UCSD-AML1 (cell line): ENCODE results near the gene EFCC1.

Experiments
- DNase-seq: peaks from one replicate; lab custom pipeline; 2025; ENCODE audit not compliant: unreplicated experiment; lab: John Stamatoyannopoulos, UW

EFCC1 gene

GRCh38 chr3:129001101-129001805, at the start of gene EFCC1:
EFCC1 (plus strand) TSS chr3:129001304; CDS start chr3:129001629, 325 bp downstream.
- DNase-seq: peak; percentile 87

GRCh38 chr3:128956440-128956839, 44.7 kb upstream of the EFCC1 start:
- no peak for DNase-seq

- DNase-seq: no peak
Observed at GRCh38 chr3:128965280-128965679, 35.8 kb upstream of the EFCC1 start.

GRCh38 chr3:128965818-128966217, 35.3 kb upstream of the EFCC1 start:
- no peak for DNase-seq

- no peak for DNase-seq
Observed at GRCh38 chr3:128967748-128968355, 33.3 kb upstream of the EFCC1 start.

- peak; percentile 51 for DNase-seq
Observed at GRCh38 chr3:128969993-128970739, 30.9 kb upstream of the EFCC1 start.

GRCh38 chr3:128970740-128971047, 30.4 kb upstream of the EFCC1 start:
- DNase-seq: no peak

GRCh38 chr3:128971421-128972100, 29.5 kb upstream of the EFCC1 start:
- DNase-seq: no peak

- peak; percentile 48 for DNase-seq
Observed at GRCh38 chr3:128973988-128974564, 27.0 kb upstream of the EFCC1 start.

GRCh38 chr3:128975276-128975675, 25.8 kb upstream of the EFCC1 start:
- no peak for DNase-seq

- DNase-seq: no peak
Observed at GRCh38 chr3:128983293-128984069, 17.6 kb upstream of the EFCC1 start.

GRCh38 chr3:128984596-128984995, 16.5 kb upstream of the EFCC1 start:
- DNase-seq: no peak

- DNase-seq: no peak
Observed at GRCh38 chr3:128987302-128988100, 13.6 kb upstream of the EFCC1 start.

GRCh38 chr3:128988286-128988685, 12.8 kb upstream of the EFCC1 start:
- DNase-seq: no peak

- DNase-seq: no peak
Observed at GRCh38 chr3:128991355-128991895, 9.7 kb upstream of the EFCC1 start.

GRCh38 chr3:128992926-128993460, 8.1 kb upstream of the EFCC1 start:
- DNase-seq: no peak

- no peak for DNase-seq
Observed at GRCh38 chr3:128993461-128994172, 7.5 kb upstream of the EFCC1 start, which contains the start of gene CFAP92. CFAP92 (minus strand) TSS chr3:128994076; CDS start chr3:128993304, 772 bp downstream.

GRCh38 chr3:128994173-128994512, 7.0 kb upstream of the EFCC1 start:
- DNase-seq: no peak
